GM19468 (cell line): ENCODE data around the gene GPR152.
"Not testable (repeated sequence)": the region's sequence is repeated elsewhere in the genome, so short reads cannot be mapped to it uniquely, and the experiment has no call there.

Experiments used
- ATAC-seq: cut with Tn5 transposase; IDR thresholded peaks from one replicate; pipeline ENCODE4 v1.9.1; 2021; ENCODE audit warnings: mild to moderate bottlenecking, moderate library complexity, moderate number of reproducible peaks; ENCODE audit not compliant: unreplicated experiment; ENCODE audit errors: extremely low read depth

The GPR152 gene

GRCh38 chr11:67431346-67432249 is 20.9 kb downstream of the GPR152 start:
- ATAC-seq: no peak

GRCh38 chr11:67429722-67430121 is 22.8 kb downstream of the GPR152 start:
- ATAC-seq: no peak

- no peak for ATAC-seq
Measured at GRCh38 chr11:67429038-67429668, 23.4 kb downstream of the GPR152 start.

GRCh38 chr11:67428052-67429001 is 24.2 kb downstream of the GPR152 start, which contains the start of gene RPS6KB2:
TSS of gene RPS6KB2 (plus strand) at chr11:67428494. CDS start at chr11:67428546, 52 bp downstream.
- ATAC-seq: peak; percentile 74

- ATAC-seq: not testable (repeated sequence)
Measured at GRCh38 chr11:67427364-67427859, 25.1 kb downstream of the GPR152 start.

GRCh38 chr11:67423891-67424613 is 28.5 kb downstream of the GPR152 start:
- no peak for ATAC-seq

GRCh38 chr11:67423466-67423865 is 29.1 kb downstream of the GPR152 start:
- no peak for ATAC-seq

GRCh38 chr11:67422891-67423290 is 29.6 kb downstream of the GPR152 start:
- no peak for ATAC-seq

- ATAC-seq: no peak
Measured at GRCh38 chr11:67421430-67422031, 31.0 kb downstream of the GPR152 start.

GRCh38 chr11:67420646-67421429 is 31.7 kb downstream of the GPR152 start:
- ATAC-seq: peak; percentile 62

- no peak for ATAC-seq
Measured at GRCh38 chr11:67420147-67420645, 32.3 kb downstream of the GPR152 start.

- ATAC-seq: no peak
Measured at GRCh38 chr11:67419325-67420049, 33.0 kb downstream of the GPR152 start.

GRCh38 chr11:67418476-67419281 is 33.9 kb downstream of the GPR152 start:
- ATAC-seq: no peak

- ATAC-seq: no peak
Measured at GRCh38 chr11:67417425-67417824, 35.1 kb downstream of the GPR152 start.

- no peak for ATAC-seq
Measured at GRCh38 chr11:67416416-67417335, 35.9 kb downstream of the GPR152 start.
